ENCODE results near the gene DLL3.

Gene DLL3

GRCh38 chr19:39506944-39507714 lies 8.4 kb downstream of the DLL3 start:
- peak; percentile 51 for DNase-seq (ENCODE audit: low read depth)
- TF ChIP-seq, protein P1, sequence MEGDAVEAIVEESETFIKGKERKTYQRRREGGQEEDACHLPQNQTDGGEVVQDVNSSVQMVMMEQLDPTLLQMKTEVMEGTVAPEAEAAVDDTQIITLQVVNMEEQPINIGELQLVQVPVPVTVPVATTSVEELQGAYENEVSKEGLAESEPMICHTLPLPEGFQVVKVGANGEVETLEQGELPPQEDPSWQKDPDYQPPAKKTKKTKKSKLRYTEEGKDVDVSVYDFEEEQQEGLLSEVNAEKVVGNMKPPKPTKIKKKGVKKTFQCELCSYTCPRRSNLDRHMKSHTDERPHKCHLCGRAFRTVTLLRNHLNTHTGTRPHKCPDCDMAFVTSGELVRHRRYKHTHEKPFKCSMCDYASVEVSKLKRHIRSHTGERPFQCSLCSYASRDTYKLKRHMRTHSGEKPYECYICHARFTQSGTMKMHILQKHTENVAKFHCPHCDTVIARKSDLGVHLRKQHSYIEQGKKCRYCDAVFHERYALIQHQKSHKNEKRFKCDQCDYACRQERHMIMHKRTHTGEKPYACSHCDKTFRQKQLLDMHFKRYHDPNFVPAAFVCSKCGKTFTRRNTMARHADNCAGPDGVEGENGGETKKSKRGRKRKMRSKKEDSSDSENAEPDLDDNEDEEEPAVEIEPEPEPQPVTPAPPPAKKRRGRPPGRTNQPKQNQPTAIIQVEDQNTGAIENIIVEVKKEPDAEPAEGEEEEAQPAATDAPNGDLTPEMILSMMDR (conservative IDR thresholded peaks at IDR 0.05; ENCODE audit: low read length) = no peak
- peak overlapping the region; percentile 58 for H3K4me3 ChIP-seq (ENCODE audit: low read length)

GRCh38 chr19:39507715-39508364 lies 9.1 kb downstream of the DLL3 start:
- TF ChIP-seq, protein P1 (conservative IDR thresholded peaks at IDR 0.05; ENCODE audit: low read length) = no peak
- DNase-seq (ENCODE audit: low read depth) = no peak
- H3K4me3 ChIP-seq (ENCODE audit: low read length) = peak overlapping the region; percentile 58

- TF ChIP-seq, protein P1 (conservative IDR thresholded peaks at IDR 0.05; ENCODE audit: low read length) = no peak
- DNase-seq (ENCODE audit: low read depth) = no peak
- no peak overlapping the region for H3K4me3 ChIP-seq (ENCODE audit: low read length)
These were observed 9.9 kb downstream of the DLL3 start for GRCh38 chr19:39508629-39509028.

GRCh38 chr19:39509233-39509632 lies 10.5 kb downstream of the DLL3 start:
- TF ChIP-seq, protein P1 (conservative IDR thresholded peaks at IDR 0.05; ENCODE audit: low read length) = no peak
- no peak overlapping the region for H3K4me3 ChIP-seq (ENCODE audit: low read length)
- DNase-seq (ENCODE audit: low read depth) = no peak

- TF ChIP-seq, protein P1 (conservative IDR thresholded peaks at IDR 0.05; ENCODE audit: low read length) = no peak
- no peak for DNase-seq (ENCODE audit: low read depth)
- no peak overlapping the region for H3K4me3 ChIP-seq (ENCODE audit: low read length)
These were observed 14.2 kb downstream of the DLL3 start for GRCh38 chr19:39512988-39513387.

- DNase-seq (ENCODE audit: low read depth) = no peak
- TF ChIP-seq, protein P1 (conservative IDR thresholded peaks at IDR 0.05; ENCODE audit: low read length) = no peak
- H3K4me3 ChIP-seq (ENCODE audit: low read length) = no peak within 1 kb of the TSS; the same call in 1 of the 2 replicates
These were observed 16.2 kb downstream of the DLL3 start, which contains the start of gene SELENOV for GRCh38 chr19:39514840-39515550. TSS of gene SELENOV (plus strand) at chr19:39515139. CDS start at chr19:39515213, 74 bp downstream.

All from AG10803 (cell line).